Measurements from ENCODE around the gene GSTM1. TPM values are rescaled to one million over a fixed set of nuclear protein-coding genes. Genes with fewer than 3 reads are reported as not detected.

GSTM1 gene
- total and polyA plus RNA-seq, 12 donors = 0.11 to 301 (median 132) TPM; not detected in 6

DNA sequence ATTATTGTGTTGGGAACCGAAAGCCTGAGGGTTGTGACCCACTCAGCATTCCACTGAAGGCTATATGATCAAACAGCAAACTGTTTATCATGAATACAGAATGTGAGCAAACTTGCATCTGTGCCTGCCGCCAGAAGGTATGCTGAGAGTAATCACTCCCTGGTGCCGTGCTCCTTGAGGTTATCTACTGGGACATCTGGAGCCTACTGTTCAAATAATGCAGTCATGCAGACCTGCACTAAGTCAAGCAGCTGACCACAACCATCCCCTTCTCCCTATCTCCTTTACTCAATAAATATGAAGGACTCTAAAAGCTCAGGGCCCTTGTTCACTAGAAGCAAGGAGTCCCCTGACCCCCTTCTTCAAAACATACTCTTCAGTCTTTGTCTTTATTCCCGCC, 37.9 kb downstream of the GSTM1 start:
- 88 to 98% (median 91%) methylated on average over 4 of the region's 4 CpGs for WGBS, 4 donors

DNA sequence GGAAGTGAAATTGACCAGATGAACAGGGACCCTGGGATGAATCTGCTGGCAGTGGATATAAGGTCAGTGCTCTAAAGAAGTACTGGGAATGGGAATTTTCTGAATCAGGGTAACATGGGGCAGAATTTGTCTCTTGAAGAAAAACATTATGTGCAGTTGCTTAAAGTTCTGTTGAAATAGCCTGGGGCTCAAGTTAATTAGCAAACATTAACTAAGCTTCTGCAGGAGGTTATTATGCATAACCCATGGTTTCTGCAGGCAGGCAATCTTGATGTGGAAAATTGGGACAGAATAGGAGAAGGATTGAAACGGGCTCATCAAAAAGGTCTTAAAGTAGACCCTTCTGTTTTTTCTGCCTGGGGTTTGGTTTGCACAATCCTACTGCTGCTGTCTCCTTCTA, 38.4 kb downstream of the GSTM1 start:
- H3K27ac ChIP-seq = no peak overlapping the region
- intact Hi-C loops (cut with DNase I) = no loop called here
- H3K9me3 ChIP-seq (replicated peaks in 1 of 3) = no peaks in the 10 kb centered on the region
- WGBS, 4 donors = 62 to 83% (median 79%) methylated on average over 1 of the region's 1 CpG
- H3K36me3 ChIP-seq (replicated peaks in 1 of 2) = no peaks in the 10 kb centered on the region
- no peak overlapping the region for H3K4me3 ChIP-seq
- no peaks in the 10 kb centered on the region for H3K4me1 ChIP-seq (replicated peaks in 1 of 2)
- no peaks in the 10 kb centered on the region for H3K27me3 ChIP-seq
- no peak for TF ChIP-seq POLR2A (IDR thresholded peaks at IDR 0.05)
- TF ChIP-seq, protein P1, sequence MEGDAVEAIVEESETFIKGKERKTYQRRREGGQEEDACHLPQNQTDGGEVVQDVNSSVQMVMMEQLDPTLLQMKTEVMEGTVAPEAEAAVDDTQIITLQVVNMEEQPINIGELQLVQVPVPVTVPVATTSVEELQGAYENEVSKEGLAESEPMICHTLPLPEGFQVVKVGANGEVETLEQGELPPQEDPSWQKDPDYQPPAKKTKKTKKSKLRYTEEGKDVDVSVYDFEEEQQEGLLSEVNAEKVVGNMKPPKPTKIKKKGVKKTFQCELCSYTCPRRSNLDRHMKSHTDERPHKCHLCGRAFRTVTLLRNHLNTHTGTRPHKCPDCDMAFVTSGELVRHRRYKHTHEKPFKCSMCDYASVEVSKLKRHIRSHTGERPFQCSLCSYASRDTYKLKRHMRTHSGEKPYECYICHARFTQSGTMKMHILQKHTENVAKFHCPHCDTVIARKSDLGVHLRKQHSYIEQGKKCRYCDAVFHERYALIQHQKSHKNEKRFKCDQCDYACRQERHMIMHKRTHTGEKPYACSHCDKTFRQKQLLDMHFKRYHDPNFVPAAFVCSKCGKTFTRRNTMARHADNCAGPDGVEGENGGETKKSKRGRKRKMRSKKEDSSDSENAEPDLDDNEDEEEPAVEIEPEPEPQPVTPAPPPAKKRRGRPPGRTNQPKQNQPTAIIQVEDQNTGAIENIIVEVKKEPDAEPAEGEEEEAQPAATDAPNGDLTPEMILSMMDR (IDR thresholded peaks at IDR 0.05) = no peak
- DNase-seq = no peak

More for the DNA sequence above, 37.9 kb downstream of the GSTM1 start:
- Histone ChIP-seq H3K36me3 (replicated peaks in 1 of 2) (no peaks in the 10 kb centered on the region), H3K27ac (no peak overlapping the region), H3K4me1 (replicated peaks in 1 of 2) (no peaks in the 10 kb centered on the region), H3K27me3 (no peaks in the 10 kb centered on the region), H3K4me3 (no peak overlapping the region), H3K9me3 (replicated peaks in 1 of 3) (no peaks in the 10 kb centered on the region)
- TF ChIP-seq, protein P1 (IDR thresholded peaks at IDR 0.05) = no peak
- no peak for TF ChIP-seq POLR2A (IDR thresholded peaks at IDR 0.05)
- no peak for DNase-seq
- intact Hi-C loops (cut with DNase I) = no loop called here

DNA sequence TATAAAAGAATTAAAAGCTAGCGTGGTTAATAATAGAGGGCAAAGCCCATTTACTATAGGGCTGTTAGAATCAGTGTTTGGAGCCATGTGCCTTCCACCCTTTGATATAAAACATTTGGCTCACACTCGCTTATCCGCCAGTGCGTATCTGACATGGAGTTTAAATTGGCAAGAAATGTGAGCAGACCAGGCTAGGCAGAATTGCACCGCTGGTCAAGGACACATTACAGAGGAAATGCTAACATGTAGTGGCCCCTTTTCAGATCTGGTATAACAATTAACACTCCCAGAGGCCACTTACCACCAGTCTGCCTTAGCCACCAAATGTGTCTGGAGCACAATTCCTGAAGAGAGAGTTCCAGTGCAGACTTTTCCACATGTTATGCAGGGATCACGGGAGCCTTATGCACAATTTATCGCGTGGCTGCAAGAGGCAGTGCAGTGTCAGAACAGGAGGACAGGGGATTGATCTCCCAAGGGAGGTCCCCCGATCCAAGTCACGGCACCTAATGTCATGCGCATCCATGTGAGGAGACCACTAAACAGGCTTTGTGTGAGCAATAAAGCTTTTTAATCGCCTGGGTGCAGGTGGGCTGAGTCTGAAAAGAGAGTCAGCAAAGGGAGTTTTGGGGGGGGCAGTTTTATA, 39.2 kb downstream of the GSTM1 start:
- no peaks in the 10 kb centered on the region for H3K27me3 ChIP-seq
- H3K4me3 ChIP-seq = no peak overlapping the region
- H3K4me1 ChIP-seq (replicated peaks in 1 of 2) = no peaks in the 10 kb centered on the region
- no peak for DNase-seq
- TF ChIP-seq, protein P1 (IDR thresholded peaks at IDR 0.05) = no peak
- TF ChIP-seq POLR2A (IDR thresholded peaks at IDR 0.05) = no peak
- no peaks in the 10 kb centered on the region for H3K9me3 ChIP-seq (replicated peaks in 1 of 3)
- WGBS, 4 donors = 89 to 91% (median 91%) methylated on average over 12 of the region's 12 CpGs
- H3K27ac ChIP-seq = no peak overlapping the region
- H3K36me3 ChIP-seq (replicated peaks in 1 of 2) = no peaks in the 10 kb centered on the region
- intact Hi-C loops (cut with DNase I) = no loop called here

DNA sequence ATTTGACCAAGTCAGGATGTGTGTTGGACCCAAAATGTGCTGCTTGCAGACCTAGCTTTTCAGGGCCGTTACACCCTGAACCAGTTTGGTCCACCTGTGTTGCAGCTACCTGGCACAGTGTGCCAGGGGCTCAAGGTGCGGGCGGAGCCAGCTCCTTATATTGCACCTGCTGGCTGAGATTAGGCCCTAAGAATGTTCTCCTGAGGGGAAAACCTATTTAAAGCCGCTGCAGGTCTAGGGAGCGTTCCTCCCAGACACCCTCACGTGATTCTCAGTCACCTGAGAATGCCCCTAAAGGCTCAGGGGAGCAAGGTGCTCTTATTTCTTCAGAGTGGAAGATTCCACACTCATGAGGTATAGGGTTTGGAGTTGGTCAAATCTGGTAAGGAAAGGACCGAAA, 41.3 kb downstream of the GSTM1 start:
- no peak for DNase-seq
- H3K27me3 ChIP-seq = no peaks in the 10 kb centered on the region
- H3K36me3 ChIP-seq (replicated peaks in 1 of 2) = no peaks in the 10 kb centered on the region
- intact Hi-C loops (cut with DNase I) = no loop called here
- H3K4me1 ChIP-seq (replicated peaks in 1 of 2) = no peaks in the 10 kb centered on the region
- TF ChIP-seq, protein P1 (IDR thresholded peaks at IDR 0.05) = no peak
- no peak for TF ChIP-seq POLR2A (IDR thresholded peaks at IDR 0.05)
- WGBS, 4 donors = 83 to 91% (median 86%) methylated on average over 5 to 7 of the region's 7 CpGs
- H3K27ac ChIP-seq = no peak overlapping the region
- no peaks in the 10 kb centered on the region for H3K9me3 ChIP-seq (replicated peaks in 1 of 3)
- H3K4me3 ChIP-seq = no peak overlapping the region
